ENCODE measurements around the gene GID8.

GID8 gene

GRCh38 chr20:62971950-62972844 lies 34.2 kb downstream of the GID8 start:
- DNase-seq, result peak; percentile 53

- DNase-seq, result no peak
These were observed 35.1 kb downstream of the GID8 start for GRCh38 chr20:62972845-62973745.

DNA sequence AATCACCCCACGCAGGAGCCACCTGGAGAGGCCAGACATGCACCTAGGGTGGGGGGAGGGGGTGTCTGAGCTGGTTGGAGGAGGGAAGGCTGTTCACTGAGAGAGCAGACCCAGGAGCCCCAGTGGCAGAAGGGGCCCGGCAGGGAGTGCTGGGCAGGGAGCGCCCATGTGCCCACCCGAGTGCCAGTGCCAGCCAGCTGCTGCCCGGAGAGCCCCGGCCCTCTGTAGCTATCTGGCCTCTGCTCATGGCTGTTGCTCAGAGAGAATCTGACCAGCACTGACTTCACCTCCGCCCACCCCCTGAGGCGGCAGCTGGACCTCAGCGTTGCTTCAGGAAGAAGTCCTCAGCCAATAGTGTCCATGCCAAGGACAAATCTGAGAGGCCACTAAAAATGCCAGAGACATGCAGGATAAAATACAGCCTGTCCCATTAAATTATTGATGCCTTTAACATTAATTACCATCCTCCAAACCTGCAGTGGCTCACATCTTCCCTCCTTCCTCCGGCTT lies 37.4 kb downstream of the GID8 start:
- DNase-seq, result no peak

DNA sequence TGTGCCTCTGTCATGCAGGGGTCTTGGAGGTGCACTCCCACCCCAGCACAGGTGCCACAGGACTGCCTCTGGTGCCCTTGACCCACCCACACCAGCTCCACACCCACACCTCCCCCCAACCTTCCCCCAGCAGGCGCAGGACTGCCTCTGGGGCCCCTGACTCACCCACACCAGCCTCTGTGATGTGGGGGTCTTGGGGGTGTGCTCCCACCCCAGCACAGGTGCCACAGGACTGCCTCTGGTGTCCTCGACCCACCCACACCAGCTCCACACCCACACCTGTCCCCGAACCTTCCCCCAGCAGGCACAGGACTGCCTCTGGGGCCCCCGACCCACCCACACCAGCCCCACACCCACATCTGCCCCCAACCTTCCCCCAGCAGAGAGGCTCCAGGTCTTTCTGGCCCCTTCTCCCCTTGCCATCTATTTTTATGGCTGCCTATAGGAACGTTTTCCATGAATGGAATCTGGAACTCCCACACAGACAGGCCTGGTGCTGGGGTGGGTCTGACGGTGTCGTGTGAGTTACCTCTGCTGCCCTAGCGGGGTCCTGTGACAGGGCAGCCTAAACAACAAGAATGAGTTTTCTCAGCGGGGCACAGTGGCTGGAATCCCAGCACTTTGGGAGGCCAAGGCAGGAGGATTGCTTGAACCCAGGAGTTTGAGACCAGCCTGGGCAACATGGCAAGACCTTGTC lies 38.0 kb downstream of the GID8 start:
- DNase-seq, result no peak

DNA sequence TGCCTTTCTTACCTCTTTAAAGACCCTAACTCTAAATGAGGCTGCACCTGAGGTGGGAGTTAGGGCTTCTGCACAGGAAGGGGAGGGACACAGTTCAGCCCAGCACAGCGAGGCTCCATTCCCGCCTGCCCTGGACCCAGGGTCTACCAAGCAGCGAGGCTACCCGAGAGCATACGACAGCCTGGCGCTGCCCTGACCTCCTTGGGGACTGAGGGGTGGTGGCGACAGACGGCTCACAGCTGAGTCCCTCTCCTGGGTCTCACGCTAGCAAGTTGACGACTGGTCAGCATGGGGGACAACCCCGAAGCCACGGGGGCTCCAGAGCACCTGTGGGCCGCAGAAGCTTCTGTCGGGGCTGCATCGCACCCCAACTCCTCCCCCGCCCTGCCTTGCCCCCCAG lies 38.9 kb downstream of the GID8 start:
- no peak for DNase-seq

DNA sequence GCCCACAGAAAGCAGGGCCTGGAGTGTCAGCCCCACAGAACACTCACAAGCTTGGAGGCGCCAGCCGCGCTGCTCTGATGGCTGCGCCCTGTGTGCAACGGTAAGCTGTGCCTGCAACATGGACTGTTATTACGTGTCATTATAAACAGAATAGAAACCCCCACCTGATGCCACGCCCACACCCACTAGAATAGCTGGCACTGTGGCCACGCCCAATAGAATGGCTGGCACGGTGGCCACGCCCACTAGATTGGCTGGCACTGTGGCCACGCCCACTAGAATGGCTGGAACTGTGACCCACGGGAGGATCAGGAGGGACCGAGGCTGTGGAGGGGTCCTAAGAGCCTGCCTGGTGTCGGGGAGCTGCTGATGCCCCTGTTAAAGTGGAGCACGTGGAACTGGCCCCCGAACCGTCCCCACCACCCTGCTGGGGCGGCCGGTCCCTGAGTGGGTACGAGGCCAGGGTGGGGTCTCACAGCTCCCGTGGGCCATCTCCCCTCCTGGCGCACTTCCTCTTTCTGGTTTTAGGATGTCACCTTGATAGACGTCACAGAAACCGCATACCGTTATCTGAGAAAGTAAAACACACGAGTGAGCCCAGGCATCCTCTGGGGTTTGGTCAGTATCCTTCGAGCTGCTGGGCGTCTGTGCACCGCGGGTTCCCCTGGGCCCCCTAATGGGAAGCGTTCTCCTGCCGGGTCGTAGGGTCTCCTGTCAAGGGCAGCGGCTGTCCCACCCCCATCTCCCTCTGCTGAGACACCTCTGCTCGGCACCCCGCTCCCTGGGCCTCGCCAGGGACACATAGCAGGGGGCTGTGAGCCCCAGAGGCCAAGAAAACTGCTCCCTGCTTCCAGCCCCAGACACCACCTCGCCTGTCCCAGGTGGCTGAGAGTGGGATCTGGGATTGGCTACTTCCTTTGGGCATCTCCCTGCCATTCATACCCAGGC lies 39.9 kb downstream of the GID8 start:
- no peak for DNase-seq

DNA sequence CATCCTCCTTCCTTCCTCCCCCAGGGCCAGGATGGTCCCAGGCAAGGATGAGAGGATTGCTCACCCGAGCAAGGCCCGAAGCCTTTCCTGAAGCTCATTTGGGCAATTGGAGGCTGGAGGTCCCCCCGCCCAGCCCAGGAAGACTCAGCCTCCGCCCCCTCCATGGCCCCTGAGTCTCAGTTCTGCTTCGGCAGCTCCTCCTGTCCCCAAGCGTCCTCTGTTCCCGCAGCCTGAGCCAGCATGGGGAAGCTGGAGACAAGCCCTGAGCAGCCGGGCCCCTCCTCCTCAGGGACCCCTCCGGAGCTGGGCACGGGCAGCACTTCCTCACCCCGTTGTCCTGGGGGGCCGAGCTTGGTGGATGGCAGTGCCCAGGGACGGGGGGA lies 40.6 kb downstream of the GID8 start:
- DNase-seq, result no peak

GRCh38 chr20:62979310-62979709 lies 41.4 kb downstream of the GID8 start:
- no peak for DNase-seq

- no peak for DNase-seq
These were observed 42.0 kb downstream of the GID8 start for GRCh38 chr20:62979876-62980373.

- no peak for DNase-seq
These were observed 42.5 kb downstream of the GID8 start for GRCh38 chr20:62980380-62980960.

- DNase-seq, result no peak
These were observed 43.0 kb downstream of the GID8 start for GRCh38 chr20:62980970-62981369.

DNA sequence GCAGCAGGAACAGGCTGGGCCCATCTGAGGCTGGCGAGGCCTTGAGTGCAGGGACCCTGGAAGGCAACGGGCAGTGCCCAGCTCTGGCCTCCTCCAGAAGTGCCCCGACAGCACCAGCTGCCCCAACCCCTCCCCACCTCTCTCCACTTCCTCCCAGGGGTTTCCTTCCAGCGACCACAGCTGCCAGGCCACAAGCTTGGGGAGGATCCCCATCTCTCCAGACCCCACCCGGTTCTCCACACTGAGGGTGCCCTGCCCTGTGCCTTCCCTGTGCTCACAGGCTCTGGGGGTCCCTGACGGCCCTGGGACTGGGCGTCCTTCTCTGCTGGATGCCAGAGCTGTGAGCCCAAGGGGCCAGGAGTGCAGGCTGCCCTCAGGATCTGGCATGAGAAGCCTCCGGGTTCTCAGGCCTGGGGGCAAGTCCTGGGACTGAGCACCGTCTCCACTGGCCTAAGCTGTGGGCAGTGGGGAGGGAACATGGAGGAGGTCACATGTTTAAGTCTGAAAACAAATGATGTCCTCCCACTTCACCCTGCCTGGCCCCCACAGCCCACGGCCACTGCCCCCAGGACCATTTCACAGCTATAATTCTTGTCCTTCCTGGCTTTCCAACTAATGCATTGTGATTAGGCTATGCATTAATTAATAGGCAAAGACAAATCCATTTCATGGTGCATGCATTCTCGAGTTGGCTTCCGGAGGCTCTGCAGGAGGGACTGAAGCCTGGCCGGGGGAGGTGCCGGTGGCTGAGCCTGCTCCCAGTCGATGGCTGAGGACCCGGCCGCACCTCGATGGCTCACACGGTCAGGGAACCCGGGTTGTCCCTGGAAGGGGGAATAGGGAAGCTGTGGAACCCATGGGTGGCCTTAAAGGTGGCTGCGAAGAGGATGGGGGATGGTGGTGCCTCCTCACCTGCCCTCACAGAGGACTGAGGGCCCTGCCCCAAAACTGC lies 44.5 kb downstream of the GID8 start:
- no peak for DNase-seq

DNA sequence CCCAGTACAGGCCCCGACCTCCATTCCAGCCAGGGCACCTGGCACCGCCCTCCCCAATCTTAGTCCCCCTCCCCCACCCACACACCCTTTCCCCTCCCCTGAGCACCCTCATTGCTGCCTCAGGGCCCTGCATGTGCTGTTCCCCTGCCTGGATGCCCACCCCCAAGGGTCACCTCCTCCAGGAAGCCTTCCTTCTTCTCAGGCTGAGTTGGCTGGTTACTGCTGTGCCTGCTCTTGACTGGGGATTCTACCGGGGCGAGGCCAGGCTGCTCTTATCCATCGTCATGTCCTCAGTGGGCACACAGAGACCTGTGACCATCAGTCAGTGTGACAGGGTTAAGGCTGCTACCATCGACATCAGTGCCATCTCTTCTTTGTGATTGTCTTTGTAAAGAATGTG lies 45.3 kb downstream of the GID8 start:
- DNase-seq, result no peak

GRCh38 chr20:62984666-62985443 lies 46.9 kb downstream of the GID8 start:
- DNase-seq, result no peak

DNA sequence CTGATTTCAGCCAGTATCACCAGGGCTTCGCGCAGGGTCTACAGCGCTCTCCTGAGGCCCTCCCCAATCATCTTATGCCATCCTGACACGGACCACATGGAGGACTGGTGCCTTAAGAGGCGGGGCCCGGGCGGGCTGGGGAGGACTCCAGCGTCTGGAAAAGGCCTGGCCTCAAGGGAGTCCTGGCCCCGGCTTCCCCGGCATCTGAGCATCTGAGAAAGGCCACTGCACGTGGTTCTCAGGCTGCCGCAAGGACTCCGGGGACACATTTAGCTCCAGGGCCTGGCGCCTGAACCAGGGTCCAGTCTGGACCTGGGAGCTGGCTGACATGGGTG lies 47.5 kb downstream of the GID8 start:
- no peak for DNase-seq

DNA sequence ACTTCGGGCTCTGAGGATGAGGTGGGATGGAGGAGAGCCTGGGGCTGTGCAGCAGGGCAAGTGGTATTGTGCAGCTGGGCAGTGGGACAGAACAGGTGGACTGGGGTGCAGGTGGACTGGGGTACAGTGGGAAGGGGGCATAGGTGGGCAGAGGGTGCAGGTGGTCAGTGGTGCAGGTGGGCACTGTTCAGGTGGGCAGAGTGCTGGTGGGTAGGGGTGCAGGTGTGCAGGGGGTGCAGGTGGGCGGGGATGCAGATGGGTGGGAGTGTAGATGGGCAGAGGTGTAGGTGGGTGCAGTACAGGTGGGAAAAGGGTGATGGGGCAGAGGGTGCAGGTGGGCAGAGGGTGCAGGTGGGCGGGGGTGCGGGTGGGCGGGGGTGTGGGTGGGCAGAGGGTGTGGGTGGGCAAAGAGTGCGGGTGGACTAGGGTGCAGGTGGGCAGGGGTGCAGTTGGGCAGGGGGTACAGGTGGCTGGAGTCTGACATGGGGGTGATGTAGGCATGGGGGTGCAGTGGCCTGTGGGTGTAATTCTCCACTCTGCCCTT lies 48.4 kb downstream of the GID8 start:
- DNase-seq, result no peak

GRCh38 chr20:62987114-62987513 lies 49.2 kb downstream of the GID8 start:
- DNase-seq, result no peak

DNA sequence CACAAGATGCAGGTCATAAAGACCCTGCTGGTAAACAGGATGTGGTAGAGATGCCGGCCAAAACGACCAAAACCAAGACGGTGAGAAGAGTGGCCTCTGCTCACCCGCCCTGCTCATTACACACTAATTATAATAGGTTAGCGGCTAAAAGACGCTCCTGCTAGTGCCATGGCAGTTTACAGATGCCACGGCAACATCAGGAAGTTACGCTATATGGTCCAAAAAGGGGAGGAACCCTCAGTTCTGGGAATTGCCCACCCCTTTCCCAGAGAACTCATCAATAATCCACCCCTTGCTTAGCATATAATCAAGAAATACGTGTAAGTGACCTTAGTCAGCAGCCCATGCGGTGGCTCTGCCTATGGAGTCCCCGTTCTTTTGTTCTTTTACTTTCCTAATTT lies 51.3 kb downstream of the GID8 start:
- DNase-seq, result no peak

DNA sequence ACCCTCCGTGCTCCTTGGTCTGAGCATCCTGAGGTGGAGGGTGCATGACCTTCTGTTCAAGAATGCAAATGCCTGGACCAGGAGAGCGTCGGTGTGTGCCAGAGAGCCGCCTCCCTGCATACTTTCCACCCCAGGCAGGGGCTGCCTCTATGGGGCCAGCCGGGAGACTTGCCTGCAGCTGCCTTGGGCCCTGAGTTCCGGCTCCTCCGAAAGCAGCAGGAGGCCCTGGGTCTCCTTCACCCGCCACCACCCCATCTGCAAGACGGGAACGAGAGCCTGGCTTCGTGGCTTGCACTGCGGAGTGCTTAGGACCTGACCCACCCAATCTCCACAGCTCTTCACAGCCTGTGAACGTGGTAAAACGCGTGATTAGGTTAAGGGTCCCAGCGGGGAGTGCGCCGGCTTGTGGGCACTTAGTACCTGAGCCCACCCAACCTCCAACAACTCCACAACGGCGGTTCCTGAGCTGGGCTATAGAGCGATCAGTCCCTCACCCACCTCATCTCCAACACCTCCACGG lies 52.4 kb downstream of the GID8 start:
- no peak for DNase-seq

All from NCI-H1694 treated with DMSO at 0.1 percent for 48 hours (cell line).